Measurements from ENCODE around the gene METTL4.

DNA sequence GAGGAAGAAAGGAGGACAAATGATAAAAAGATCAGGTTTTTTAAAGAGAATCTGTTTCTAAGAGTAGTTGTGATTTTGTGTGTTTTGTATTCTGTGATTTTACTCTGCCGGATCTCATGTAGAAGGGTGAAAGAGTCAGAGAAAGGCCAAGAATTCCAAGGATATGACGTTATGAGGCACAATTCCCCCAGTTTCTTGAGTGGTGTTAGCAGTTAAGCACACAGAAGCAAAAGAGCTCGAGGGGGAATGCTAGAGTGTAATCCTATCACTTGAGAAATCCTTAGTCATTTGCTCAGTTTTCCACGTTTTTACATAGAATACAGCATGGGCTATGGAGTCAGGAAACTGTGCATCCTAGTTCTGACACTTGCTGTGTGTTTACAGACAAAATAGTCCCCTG lies 34.8 kb downstream of the METTL4 start:
- TF ChIP-seq POLR2A (IDR thresholded peaks at IDR 0.05; ENCODE audit: low read depth, low read length): no peak
- TF ChIP-seq POLR2AphosphoS5 (IDR thresholded peaks at IDR 0.05; ENCODE audit: low read depth, low read length): no peak
- no peak for TF ChIP-seq POU2F2 (IDR thresholded peaks at IDR 0.05; ENCODE audit: low read depth, low read length)
